Colonic mucosa (tissue), 4 donors: ENCODE data around the gene NCKAP5. TPM values are rescaled to one million over a fixed set of nuclear protein-coding genes. Genes with fewer than 3 reads are reported as not detected.
A peak's percentile ranks its signal among the peaks of the same experiment; 100 is the strongest.

ENCODE experiments used
- DNase-seq: peaks from one replicate; pipeline ENCODE4 v3.0.0-alpha.2; 2020
- H3K27ac ChIP-seq: fragments of 200-600 bp; one replicate; pipeline ENCODE4 v1.8.0; 2021
- H3K27me3 ChIP-seq: fragments of 200-600 bp; one replicate; pipeline ENCODE4 v1.8.0; 2021
- H3K36me3 ChIP-seq: fragments of 200-600 bp; one replicate; pipeline ENCODE4 v1.8.0; 2021
- H3K4me1 ChIP-seq: fragments of 200-600 bp; one replicate; pipeline ENCODE4 v1.8.0; 2021; ENCODE audit warnings: mild to moderate bottlenecking
- H3K4me3 ChIP-seq: fragments of 200-600 bp; one replicate; pipeline ENCODE4 v1.8.0; 2021
- H3K9ac ChIP-seq, 2 donors: one replicate each; pipeline ENCODE4 v1.7.0; 2013; ENCODE audit warnings: control low read depth in 2 of 2, low read depth in 2 of 2, low read length in 2 of 2
- H3K9me3 ChIP-seq: fragments of 200-600 bp; one replicate; pipeline ENCODE4 v1.8.0; 2021
- CTCF ChIP-seq: fragments of 200-600 bp; IDR thresholded peaks from one replicate; pipeline ENCODE4 v1.8.0; 2022; ENCODE audit warnings: antibody characterized with exemption, mild to moderate bottlenecking
- intact Hi-C: fragments of 100-400 bp; cut with DNase I; formaldehyde crosslinking; loops from one replicate; pipeline ENCODE4 v1.14.1; 2022
- total RNA-seq, 2 donors: library from RNA; stranded (reverse); fragmentation: NEBNext Ultra II Directional in 1 of 2; extraction: Animal tissue kit (Norgen Biotek cat#: 25700) in 1 of 2; gene quantifications; one replicate each; pipeline ENCODE4 v1.2.1, GENCODE V29; 2021
- donor health status: healthy.
- donor health status: DM: no; HTN: no; CAD: no.
- donor health status: DM: no; HTN: no; CAD: no.

The NCKAP5 gene
- total RNA-seq, 2 donors from 2014 or later = 2.9 to 3.7 TPM

- Histone ChIP-seq H3K4me3 (no peak overlapping the region), H3K27me3 (no peaks in the 10 kb centered on the region), H3K4me1 (no peaks in the 10 kb centered on the region), H3K9me3 (no peaks in the 10 kb centered on the region), H3K36me3 (no peaks in the 10 kb centered on the region), H3K9ac (no peak overlapping the region), H3K27ac (no peak overlapping the region)
- TF ChIP-seq CTCF = no peak
- intact Hi-C loops = no loop called here
- DNase-seq = no peak
Measured at GRCh38 chr2:132654335-132654734, 913.9 kb downstream of the NCKAP5 start.

GRCh38 chr2:132652474-132652873 is 915.8 kb downstream of the NCKAP5 start:
- H3K9ac ChIP-seq = no peak overlapping the region
- H3K27ac ChIP-seq = no peak overlapping the region
- TF ChIP-seq CTCF = no peak
- H3K4me3 ChIP-seq = no peak overlapping the region
- H3K4me1 ChIP-seq = no peaks in the 10 kb centered on the region
- no peak for DNase-seq
- intact Hi-C loops = no loop called here
- no peaks in the 10 kb centered on the region for H3K9me3 ChIP-seq
- H3K36me3 ChIP-seq = no peaks in the 10 kb centered on the region
- H3K27me3 ChIP-seq = no peaks in the 10 kb centered on the region

- Histone ChIP-seq H3K9ac (no peak overlapping the region), H3K9me3 (no peaks in the 10 kb centered on the region), H3K27me3 (no peaks in the 10 kb centered on the region), H3K36me3 (no peaks in the 10 kb centered on the region), H3K4me1 (no peaks in the 10 kb centered on the region), H3K4me3 (no peak overlapping the region), H3K27ac (no peak overlapping the region)
- intact Hi-C loops = no loop called here
- DNase-seq = no peak
- peak; percentile 14 for TF ChIP-seq CTCF
Measured at GRCh38 chr2:132651115-132652045, 916.9 kb downstream of the NCKAP5 start.

GRCh38 chr2:132646540-132647108 is 921.6 kb downstream of the NCKAP5 start:
- Histone ChIP-seq H3K36me3 (no peaks in the 10 kb centered on the region), H3K9me3 (no peaks in the 10 kb centered on the region), H3K9ac (no peak overlapping the region), H3K27me3 (no peaks in the 10 kb centered on the region), H3K4me1 (no peaks in the 10 kb centered on the region), H3K27ac (no peak overlapping the region), H3K4me3 (no peak overlapping the region)
- intact Hi-C loops = no loop called here
- TF ChIP-seq CTCF = no peak
- DNase-seq = no peak

- no peak for TF ChIP-seq CTCF
- H3K4me3 ChIP-seq = no peak overlapping the region
- H3K9ac ChIP-seq = no peak overlapping the region
- no peak for DNase-seq
- H3K36me3 ChIP-seq = no peaks in the 10 kb centered on the region
- no peaks in the 10 kb centered on the region for H3K4me1 ChIP-seq
- H3K9me3 ChIP-seq = no peaks in the 10 kb centered on the region
- intact Hi-C loops = no loop called here
- no peak overlapping the region for H3K27ac ChIP-seq
- H3K27me3 ChIP-seq = no peaks in the 10 kb centered on the region
Measured at GRCh38 chr2:132645722-132646539, 922.3 kb downstream of the NCKAP5 start.
